CD4-positive, alpha-beta T cell (primary cell): ENCODE results near the gene ZBTB17. TPM values are rescaled to one million over a fixed set of nuclear protein-coding genes. Genes with fewer than 3 reads are reported as not detected.

Experiments used
- ATAC-seq: fragments of 200-7000 bp; cut with Tn5 transposase; one replicate; pipeline ENCODE4 v1.10.0; 2022; ENCODE audit warnings: mild to moderate bottlenecking; ENCODE audit not compliant: poor library complexity
- CTCF ChIA-PET: fragments of 350-600 bp; sonication (Branson Sonifier 250); formaldehyde crosslinking; loops from one replicate; lab custom pipeline; 2021; ENCODE audit warnings: antibody characterized with exemption, inconsistent platforms; lab: Charles Lee
- POLR2A ChIA-PET: fragments of 350-600 bp; sonication (Branson Sonifier 250); formaldehyde crosslinking; loops from one replicate; lab custom pipeline; 2021; ENCODE audit warnings: antibody characterized with exemption, inconsistent platforms; lab: Charles Lee
- DNase-seq, 14 experiments: peaks; one replicate each; pipeline ENCODE4 v3.0.0-alpha.2; 2013 to 2020; ENCODE audit warnings: mixed read lengths in 2 of 14
- H3K27ac ChIP-seq, 2 donors: one replicate each; pipeline versions ENCODE4 v1.5.1 to v1.7.0; 2013; ENCODE audit warnings: low read length in 2 of 2, low read depth in 1 of 2, mild to moderate bottlenecking in 1 of 2
- H3K27me3 ChIP-seq, 2 experiments: 1 replicate in 1 of 2; 2 replicates in 1 of 2; pipeline versions ENCODE4 v1.6.1 to v1.7.0; 2013; ENCODE audit warnings: low read length in 2 of 2, control low read depth in 1 of 2, mild to moderate bottlenecking in 1 of 2, moderate library complexity in 1 of 2; ENCODE audit not compliant: insufficient read depth in 2 of 2, control insufficient read depth in 1 of 2
- H3K36me3 ChIP-seq: one replicate; pipeline ENCODE4 v1.6.1; 2013; ENCODE audit warnings: low read length, control low read depth; ENCODE audit not compliant: insufficient read depth
- H3K4me1 ChIP-seq: one replicate; pipeline ENCODE4 v1.6.1; 2013; ENCODE audit warnings: low read length, control low read depth; ENCODE audit not compliant: insufficient read depth
- H3K4me3 ChIP-seq: one replicate; pipeline ENCODE4 v1.5.1; 2013; ENCODE audit warnings: mild to moderate bottlenecking, low read length, moderate library complexity
- H3K9me3 ChIP-seq, 2 experiments: 1 replicate in 1 of 2; 2 replicates in 1 of 2; pipeline versions ENCODE4 v1.6.1 to v1.7.0; 2013; ENCODE audit warnings: low read length in 2 of 2, mild to moderate bottlenecking in 2 of 2, control low read depth in 1 of 2, moderate library complexity in 1 of 2; ENCODE audit not compliant: control insufficient read depth in 1 of 2, insufficient read depth in 1 of 2
- H3K27ac Mint-ChIP-seq: one replicate; pipeline ENCODE4 v1.8.0; 2020; ENCODE audit warnings: mixed read lengths
- H3K27me3 Mint-ChIP-seq: one replicate; pipeline ENCODE4 v1.8.0; 2021; ENCODE audit warnings: mixed read lengths
- H3K36me3 Mint-ChIP-seq: one replicate; pipeline ENCODE4 v1.8.0; 2021; ENCODE audit warnings: low read depth, mixed read lengths
- H3K4me1 Mint-ChIP-seq: one replicate; pipeline ENCODE4 v1.8.0; 2021; ENCODE audit warnings: low read depth, mixed read lengths
- H3K4me3 Mint-ChIP-seq: one replicate; pipeline ENCODE4 v1.8.0; 2020; ENCODE audit warnings: mild to moderate bottlenecking, mixed read lengths
- H3K9me3 Mint-ChIP-seq: one replicate; pipeline ENCODE4 v1.8.0; 2020; ENCODE audit warnings: mixed read lengths
- intact Hi-C, 2 experiments: fragments of 100-400 bp; cut with DNase I in 1 of 2; cut with micrococcal nuclease in 1 of 2; formaldehyde crosslinking; loops; one replicate each; pipeline versions ENCODE4 v1.15.1 to v1.9.0; 2023 to 2025; cut with DNase I, micrococcal nuclease
- total RNA-seq, 174 experiments: library from RNA in 2 of 174; stranded (reverse) in 2 of 174; gene quantifications; one replicate each; pipeline ENCODE4 v1.2.3 and lab custom pipeline; 2021 to 2026
- TF ChIP-seq, protein P1 (sequence below): fragments of 200-600 bp; IDR thresholded peaks from one replicate; pipeline ENCODE4 v1.8.0; 2022; ENCODE audit warnings: antibody characterized with exemption, mild to moderate bottlenecking

ZBTB17 gene
- total RNA-seq, 2 experiments from 2014 or later = 70.2 to 78.1 TPM

DNA sequence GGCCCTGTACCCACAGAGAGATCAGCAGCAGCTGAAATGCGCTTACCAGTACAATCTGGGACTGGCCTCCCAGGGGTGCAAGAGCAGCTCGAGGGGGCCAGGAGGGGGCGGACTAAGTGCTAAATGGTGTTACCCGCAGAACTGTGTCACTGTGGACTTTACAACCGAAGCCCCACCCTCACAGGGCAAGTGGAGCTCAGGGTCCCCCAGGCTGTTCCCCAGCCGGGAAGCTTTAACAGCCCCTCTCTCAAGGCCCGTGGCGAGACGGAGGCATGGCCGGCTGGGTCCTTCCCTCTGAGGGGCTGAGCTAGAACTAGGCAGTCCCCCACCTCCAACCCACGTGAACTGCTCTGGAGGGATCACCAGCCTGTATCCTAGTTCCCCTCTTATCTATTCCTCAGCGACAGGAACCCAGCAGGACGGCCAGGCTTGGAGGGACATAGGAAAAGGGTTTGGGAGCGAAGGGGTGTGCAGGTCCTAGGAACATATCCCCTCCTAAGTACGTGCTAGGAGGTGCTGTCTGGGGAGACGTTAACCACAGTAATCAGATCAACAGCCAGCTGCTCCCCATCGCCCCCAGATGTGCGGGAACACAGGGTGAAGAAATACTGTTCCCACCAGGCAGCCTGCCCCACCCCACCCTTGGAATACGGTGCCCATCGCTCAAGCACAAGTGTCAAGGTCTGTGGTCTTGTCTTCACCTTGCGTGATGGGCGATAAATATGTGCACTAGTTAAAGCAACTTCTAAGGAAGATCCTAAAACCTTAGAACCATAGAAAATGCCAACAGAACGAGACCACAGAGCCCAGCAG, 24.4 kb downstream of the ZBTB17 start:
- H3K27me3 ChIP-seq = no peaks in the 10 kb centered on the region
- peak overlapping the region in 1 of 2 donors; percentile 89 for H3K27ac ChIP-seq
- H3K4me1 ChIP-seq = peaks cover 79% of the 10 kb centered on the region
- peaks cover 25% of the 10 kb centered on the region for H3K36me3 ChIP-seq
- H3K27me3 Mint-ChIP-seq = no peaks in the 10 kb centered on the region
- peaks cover 36% of the 10 kb centered on the region for H3K36me3 Mint-ChIP-seq
- CTCF ChIA-PET = interaction anchor here (1.0 to 1.2 kb wide), 2 partner anchors 13 to 136 kb away, joined by 3 read pairs; no protein-coding TSS in a partner anchor
- no peak overlapping the region for H3K4me3 ChIP-seq
- peaks cover 78% of the 10 kb centered on the region for H3K4me1 Mint-ChIP-seq
- no peaks in the 10 kb centered on the region for H3K9me3 ChIP-seq
- H3K9me3 Mint-ChIP-seq = no peaks in the 10 kb centered on the region
- ATAC-seq (no peak), DNase-seq (peak in 5 of 14 experiments; percentile 22 to 63 (median 33))
- peak overlapping the region; percentile 98 for H3K27ac Mint-ChIP-seq
- H3K4me3 Mint-ChIP-seq = no peak overlapping the region
- TF ChIP-seq, protein P1, sequence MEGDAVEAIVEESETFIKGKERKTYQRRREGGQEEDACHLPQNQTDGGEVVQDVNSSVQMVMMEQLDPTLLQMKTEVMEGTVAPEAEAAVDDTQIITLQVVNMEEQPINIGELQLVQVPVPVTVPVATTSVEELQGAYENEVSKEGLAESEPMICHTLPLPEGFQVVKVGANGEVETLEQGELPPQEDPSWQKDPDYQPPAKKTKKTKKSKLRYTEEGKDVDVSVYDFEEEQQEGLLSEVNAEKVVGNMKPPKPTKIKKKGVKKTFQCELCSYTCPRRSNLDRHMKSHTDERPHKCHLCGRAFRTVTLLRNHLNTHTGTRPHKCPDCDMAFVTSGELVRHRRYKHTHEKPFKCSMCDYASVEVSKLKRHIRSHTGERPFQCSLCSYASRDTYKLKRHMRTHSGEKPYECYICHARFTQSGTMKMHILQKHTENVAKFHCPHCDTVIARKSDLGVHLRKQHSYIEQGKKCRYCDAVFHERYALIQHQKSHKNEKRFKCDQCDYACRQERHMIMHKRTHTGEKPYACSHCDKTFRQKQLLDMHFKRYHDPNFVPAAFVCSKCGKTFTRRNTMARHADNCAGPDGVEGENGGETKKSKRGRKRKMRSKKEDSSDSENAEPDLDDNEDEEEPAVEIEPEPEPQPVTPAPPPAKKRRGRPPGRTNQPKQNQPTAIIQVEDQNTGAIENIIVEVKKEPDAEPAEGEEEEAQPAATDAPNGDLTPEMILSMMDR = no peak
- POLR2A ChIA-PET = interaction anchor here (1.2 kb wide), 3 partner anchors 24 to 118 kb away, joined by 3 to 6 read pairs (median 4); partner anchors contain the start of gene ZBTB17
- intact Hi-C loops = loop anchor here in 1 of 2 experiments (2.0 kb wide), 1 partner anchor 19 kb away; no protein-coding TSS in a partner anchor

DNA sequence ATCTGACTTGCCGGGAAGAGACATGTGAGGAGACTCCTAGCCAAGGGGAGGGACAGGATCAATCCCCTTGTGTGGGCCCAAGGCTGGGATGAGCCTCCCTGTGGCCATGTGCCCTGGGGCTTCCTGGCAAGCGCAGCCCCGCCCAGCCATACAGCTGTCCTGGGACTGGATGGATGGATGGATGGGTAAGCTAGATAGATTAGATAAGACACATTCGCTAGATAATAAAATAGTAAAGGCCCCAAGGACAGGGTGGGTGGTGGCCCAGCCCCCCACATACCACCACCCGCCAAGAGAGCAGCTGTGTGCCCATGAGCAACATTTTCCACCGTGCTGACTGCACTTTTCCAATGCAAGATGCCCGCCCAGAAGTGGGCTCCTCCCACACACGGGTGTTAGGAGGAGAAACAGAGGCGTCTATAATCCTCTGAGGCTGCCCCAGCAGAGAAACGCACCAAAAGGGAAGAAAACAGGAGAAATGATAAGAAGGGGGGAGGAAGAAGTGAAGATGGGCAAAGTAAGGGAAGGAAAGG, 25.1 kb downstream of the ZBTB17 start:
- Histone ChIP-seq H3K9me3 (no peaks in the 10 kb centered on the region), H3K27me3 (no peaks in the 10 kb centered on the region), H3K4me1 (peaks cover 74% of the 10 kb centered on the region), H3K27ac (peak overlapping the region; percentile 77 to 89), H3K36me3 (peaks cover 32% of the 10 kb centered on the region), H3K4me3 (no peak overlapping the region)
- TF ChIP-seq, protein P1 = no peak
- H3K9me3 Mint-ChIP-seq = no peaks in the 10 kb centered on the region
- peaks cover 41% of the 10 kb centered on the region for H3K36me3 Mint-ChIP-seq
- DNase-seq (peak in 10 of 14 experiments; percentile 35 to 56 (median 48)), ATAC-seq (no peak)
- intact Hi-C loops = no loop called here
- H3K4me1 Mint-ChIP-seq = peaks cover 71% of the 10 kb centered on the region
- H3K27ac Mint-ChIP-seq = peak overlapping the region; percentile 98
- H3K27me3 Mint-ChIP-seq = no peaks in the 10 kb centered on the region
- ChIA-PET POLR2A (interaction anchor here (1.1 to 1.2 kb wide), 3 partner anchors 25 to 117 kb away, joined by 3 to 6 read pairs (median 6); partner anchors contain the start of gene ZBTB17), CTCF (interaction anchor here (1.2 kb wide), 1 partner anchor 135 kb away, joined by 3 read pairs; no protein-coding TSS in a partner anchor)
- H3K4me3 Mint-ChIP-seq = peak overlapping the region; percentile 52

DNA sequence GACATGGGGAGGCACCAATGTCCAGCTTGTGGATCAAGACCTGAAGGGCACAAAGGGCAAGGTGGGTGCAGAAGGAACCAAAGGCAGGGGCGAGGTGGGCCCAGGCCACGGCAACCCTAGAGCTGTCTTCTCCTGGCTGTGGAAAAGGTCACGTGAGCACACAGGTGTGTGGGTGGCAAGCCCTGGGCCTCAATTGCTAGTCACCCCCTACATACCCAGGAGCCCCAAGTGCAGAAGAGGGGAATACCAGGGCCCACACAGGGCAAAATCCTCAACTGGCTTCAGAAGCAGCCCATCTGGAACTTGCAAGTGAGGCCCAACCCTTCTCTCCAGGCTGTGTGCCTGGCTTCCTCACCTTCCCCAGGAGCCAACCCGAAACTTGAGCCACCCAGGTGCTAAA, 25.6 kb downstream of the ZBTB17 start:
- peaks cover 65% of the 10 kb centered on the region for H3K4me1 Mint-ChIP-seq
- Histone ChIP-seq H3K4me3 (peak overlapping the region; percentile 35), H3K36me3 (peaks cover 38% of the 10 kb centered on the region), H3K9me3 (no peaks in the 10 kb centered on the region), H3K4me1 (peaks cover 73% of the 10 kb centered on the region), H3K27me3 (no peaks in the 10 kb centered on the region), H3K27ac (peak overlapping the region; percentile 77 to 89)
- H3K4me3 Mint-ChIP-seq = peak overlapping the region; percentile 48
- TF ChIP-seq, protein P1 = no peak
- ATAC-seq = no peak
- CTCF ChIA-PET = interaction anchor here (1.2 to 1.5 kb wide), 3 partner anchors 9 to 135 kb away, joined by 4 to 5 read pairs (median 4); partner anchors contain the start of gene ZBTB17
- intact Hi-C loops = no loop called here
- POLR2A ChIA-PET = interaction anchor here (1.1 to 1.2 kb wide), 2 partner anchors 101 to 116 kb away, joined by 3 to 6 read pairs; no protein-coding TSS in a partner anchor
- H3K27me3 Mint-ChIP-seq = no peaks in the 10 kb centered on the region
- H3K27ac Mint-ChIP-seq = peak overlapping the region; percentile 98
- peak in 2 of 14 experiments; percentile 43 to 59 for DNase-seq
- no peaks in the 10 kb centered on the region for H3K9me3 Mint-ChIP-seq
- H3K36me3 Mint-ChIP-seq = peaks cover 43% of the 10 kb centered on the region
